ENCODE measurements around the gene PNLIPRP3.

PNLIPRP3 gene

GRCh38 chr10:116421815-116422214 is 5.8 kb upstream of the PNLIPRP3 start:
- no peaks in the 10 kb centered on the region for H3K4me1 ChIP-seq (ENCODE audit: insufficient read depth, low read length)
- H3K27me3 ChIP-seq (ENCODE audit: insufficient read depth, low read length): peaks cover 3% of the 10 kb centered on the region
- H3K36me3 ChIP-seq (ENCODE audit: insufficient read depth, low read length): no peaks in the 10 kb centered on the region
- H3K4me3 ChIP-seq (ENCODE audit: low read length): no peak overlapping the region
- H2AFZ ChIP-seq (ENCODE audit: low read depth, low read length): no peak overlapping the region
- no peaks in the 10 kb centered on the region for H3K9me3 ChIP-seq (ENCODE audit: low read length)

DNA sequence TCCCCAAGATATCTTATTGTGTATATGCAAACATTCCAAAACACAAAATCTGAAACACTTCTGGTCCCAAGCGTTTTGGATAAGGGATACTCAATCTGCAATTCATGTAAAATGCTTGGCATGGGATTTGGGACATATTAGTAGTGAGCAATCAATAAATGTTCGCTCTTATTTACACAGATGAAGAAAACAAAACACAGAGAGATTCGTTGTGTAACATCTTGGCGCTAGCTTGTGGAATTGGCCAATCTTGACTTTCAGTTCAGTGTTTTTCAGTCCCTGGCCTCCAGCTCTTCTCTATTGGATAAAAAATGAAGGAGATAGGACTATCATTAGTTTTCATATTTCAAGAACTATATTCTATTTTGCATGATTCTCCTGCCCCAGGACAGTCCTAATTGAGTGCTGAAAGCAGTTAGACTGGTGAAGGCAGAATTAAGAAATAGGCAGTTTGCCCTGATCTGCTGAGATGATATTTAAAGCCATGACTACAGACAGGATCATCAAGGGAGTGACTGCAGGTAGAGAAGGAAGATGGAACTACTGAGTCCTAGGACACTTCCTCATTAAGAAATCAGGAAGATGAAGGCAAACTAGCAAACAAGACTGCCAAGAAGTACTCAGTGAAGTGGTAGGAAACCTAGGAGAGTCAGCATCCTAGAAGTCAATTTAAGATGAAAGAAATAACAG is 1.8 kb downstream of the PNLIPRP3 start:
- no peaks in the 10 kb centered on the region for H3K36me3 ChIP-seq (ENCODE audit: insufficient read depth, low read length)
- no peaks in the 10 kb centered on the region for H3K9me3 ChIP-seq (ENCODE audit: low read length)
- no peaks in the 10 kb centered on the region for H3K4me1 ChIP-seq (ENCODE audit: insufficient read depth, low read length)
- no peak overlapping the region for H3K4me3 ChIP-seq (ENCODE audit: low read length)
- H3K27me3 ChIP-seq (ENCODE audit: insufficient read depth, low read length): no peaks in the 10 kb centered on the region
- no peak overlapping the region for H2AFZ ChIP-seq (ENCODE audit: low read depth, low read length)

DNA sequence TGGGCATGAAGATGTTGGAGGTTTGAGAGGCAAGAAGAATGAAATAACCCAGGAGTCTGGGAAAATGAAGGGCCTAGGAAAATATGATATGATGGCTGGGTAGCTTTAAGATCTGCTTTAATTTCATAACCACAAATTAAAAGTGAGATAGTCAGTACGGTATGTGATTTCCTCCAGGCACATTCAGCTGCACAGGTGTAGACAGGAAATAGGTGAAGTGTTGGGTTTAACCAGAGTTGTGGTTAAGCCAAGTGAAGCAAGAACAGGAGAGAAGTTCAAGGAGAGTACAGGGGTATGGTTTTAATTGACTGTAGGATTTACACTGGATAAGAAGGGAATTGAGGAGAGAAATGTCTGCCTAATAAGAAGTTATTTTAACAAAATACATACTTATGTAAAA is 2.6 kb downstream of the PNLIPRP3 start:
- Histone ChIP-seq H3K27me3 (ENCODE audit: insufficient read depth, low read length) (no peaks in the 10 kb centered on the region), H3K4me3 (ENCODE audit: low read length) (no peak overlapping the region), H3K9me3 (ENCODE audit: low read length) (no peaks in the 10 kb centered on the region), H3K36me3 (ENCODE audit: insufficient read depth, low read length) (no peaks in the 10 kb centered on the region), H3K4me1 (ENCODE audit: insufficient read depth, low read length) (no peaks in the 10 kb centered on the region), H2AFZ (ENCODE audit: low read depth, low read length) (no peak overlapping the region)

- H3K36me3 ChIP-seq (ENCODE audit: insufficient read depth, low read length): no peaks in the 10 kb centered on the region
- H2AFZ ChIP-seq (ENCODE audit: low read depth, low read length): no peak overlapping the region
- no peaks in the 10 kb centered on the region for H3K9me3 ChIP-seq (ENCODE audit: low read length)
- H3K4me3 ChIP-seq (ENCODE audit: low read length): no peak overlapping the region
- no peaks in the 10 kb centered on the region for H3K4me1 ChIP-seq (ENCODE audit: insufficient read depth, low read length)
- peaks cover 3% of the 10 kb centered on the region for H3K27me3 ChIP-seq (ENCODE audit: insufficient read depth, low read length)
Measured at GRCh38 chr10:116431598-116431997, 4.0 kb downstream of the PNLIPRP3 start.

- H2AFZ ChIP-seq (ENCODE audit: low read depth, low read length): no peak overlapping the region
- H3K4me3 ChIP-seq (ENCODE audit: low read length): no peak overlapping the region
- H3K4me1 ChIP-seq (ENCODE audit: insufficient read depth, low read length): no peaks in the 10 kb centered on the region
- H3K9me3 ChIP-seq (ENCODE audit: low read length): no peaks in the 10 kb centered on the region
- H3K27me3 ChIP-seq (ENCODE audit: insufficient read depth, low read length): peaks cover 7% of the 10 kb centered on the region
- no peaks in the 10 kb centered on the region for H3K36me3 ChIP-seq (ENCODE audit: insufficient read depth, low read length)
Measured at GRCh38 chr10:116437076-116437692, 9.5 kb downstream of the PNLIPRP3 start.

GRCh38 chr10:116440330-116441030 is 12.8 kb downstream of the PNLIPRP3 start:
- Histone ChIP-seq H3K27me3 (ENCODE audit: insufficient read depth, low read length) (peaks cover 7% of the 10 kb centered on the region), H3K9me3 (ENCODE audit: low read length) (no peaks in the 10 kb centered on the region), H3K4me3 (ENCODE audit: low read length) (no peak overlapping the region), H3K36me3 (ENCODE audit: insufficient read depth, low read length) (no peaks in the 10 kb centered on the region), H3K4me1 (ENCODE audit: insufficient read depth, low read length) (no peaks in the 10 kb centered on the region), H2AFZ (ENCODE audit: low read depth, low read length) (no peak overlapping the region)

DNA sequence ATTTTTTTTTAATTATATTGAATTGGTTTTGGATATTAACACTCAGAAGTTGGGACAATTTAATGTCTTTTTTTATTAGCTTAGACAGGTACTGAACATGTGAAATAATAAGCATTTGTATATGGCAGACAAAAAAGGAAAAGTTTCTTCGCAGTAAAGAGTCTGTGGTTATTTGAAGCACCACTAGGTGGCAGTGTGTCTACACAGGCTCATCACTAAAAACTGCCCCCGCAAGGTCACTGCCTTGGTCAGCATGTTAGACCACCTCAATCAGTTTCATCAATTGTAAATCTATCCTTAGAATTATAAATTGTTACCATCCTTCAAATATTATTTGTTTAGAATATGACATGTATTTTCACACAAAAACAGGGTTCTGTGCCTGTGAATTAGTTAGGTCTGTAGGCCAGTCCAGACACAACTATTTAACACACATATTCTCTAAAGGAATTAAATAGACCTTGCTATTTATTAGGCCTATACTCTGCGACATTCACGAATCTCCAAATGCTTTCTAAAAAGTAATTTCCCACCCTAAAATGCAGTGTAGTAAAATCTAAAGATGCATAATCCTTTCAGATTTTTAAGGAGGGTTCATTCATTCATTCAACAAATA is 17.0 kb downstream of the PNLIPRP3 start:
- Histone ChIP-seq H3K36me3 (ENCODE audit: insufficient read depth, low read length) (no peaks in the 10 kb centered on the region), H2AFZ (ENCODE audit: low read depth, low read length) (no peak overlapping the region), H3K4me3 (ENCODE audit: low read length) (no peak overlapping the region), H3K27me3 (ENCODE audit: insufficient read depth, low read length) (no peaks in the 10 kb centered on the region), H3K9me3 (ENCODE audit: low read length) (no peaks in the 10 kb centered on the region), H3K4me1 (ENCODE audit: insufficient read depth, low read length) (no peaks in the 10 kb centered on the region)

- H3K36me3 ChIP-seq (ENCODE audit: insufficient read depth, low read length): no peaks in the 10 kb centered on the region
- no peak overlapping the region for H2AFZ ChIP-seq (ENCODE audit: low read depth, low read length)
- H3K4me1 ChIP-seq (ENCODE audit: insufficient read depth, low read length): no peaks in the 10 kb centered on the region
- H3K27me3 ChIP-seq (ENCODE audit: insufficient read depth, low read length): no peaks in the 10 kb centered on the region
- H3K9me3 ChIP-seq (ENCODE audit: low read length): no peaks in the 10 kb centered on the region
- H3K4me3 ChIP-seq (ENCODE audit: low read length): no peak overlapping the region
Measured at GRCh38 chr10:116450861-116451260, 23.2 kb downstream of the PNLIPRP3 start.

DNA sequence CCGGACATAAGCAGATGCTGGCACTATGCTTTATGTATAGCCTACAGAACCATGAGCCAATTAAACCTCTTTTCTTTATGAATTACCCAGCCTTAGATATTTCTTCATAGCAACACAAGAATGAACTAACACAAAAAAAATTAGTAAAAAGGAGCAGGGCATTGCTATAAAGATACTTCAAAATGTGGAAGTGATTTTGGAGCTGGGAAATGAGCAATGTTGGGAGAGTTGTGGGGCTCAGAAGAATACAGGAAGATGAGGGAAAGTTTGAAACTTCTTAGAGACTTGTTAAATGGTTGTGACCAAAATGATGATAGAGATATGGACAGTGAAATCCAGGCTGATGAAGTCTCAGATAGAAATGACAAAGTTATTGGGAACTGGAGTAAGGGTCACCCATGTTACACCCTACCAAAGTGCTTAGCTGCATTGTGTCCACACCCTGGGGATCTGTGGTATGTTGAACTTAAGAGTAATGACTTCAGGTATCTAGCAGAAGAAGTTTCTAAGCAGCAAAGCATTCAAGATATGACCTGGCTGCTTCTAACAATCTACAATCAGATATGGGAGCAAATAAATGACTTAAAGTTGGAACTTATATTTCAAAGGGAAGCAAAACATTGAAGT is 24.2 kb downstream of the PNLIPRP3 start:
- peaks cover 1% of the 10 kb centered on the region for H3K4me1 ChIP-seq (ENCODE audit: insufficient read depth, low read length)
- H3K9me3 ChIP-seq (ENCODE audit: low read length): no peaks in the 10 kb centered on the region
- no peak overlapping the region for H3K4me3 ChIP-seq (ENCODE audit: low read length)
- H3K27me3 ChIP-seq (ENCODE audit: insufficient read depth, low read length): no peaks in the 10 kb centered on the region
- H3K36me3 ChIP-seq (ENCODE audit: insufficient read depth, low read length): no peaks in the 10 kb centered on the region
- H2AFZ ChIP-seq (ENCODE audit: low read depth, low read length): no peak overlapping the region

DNA sequence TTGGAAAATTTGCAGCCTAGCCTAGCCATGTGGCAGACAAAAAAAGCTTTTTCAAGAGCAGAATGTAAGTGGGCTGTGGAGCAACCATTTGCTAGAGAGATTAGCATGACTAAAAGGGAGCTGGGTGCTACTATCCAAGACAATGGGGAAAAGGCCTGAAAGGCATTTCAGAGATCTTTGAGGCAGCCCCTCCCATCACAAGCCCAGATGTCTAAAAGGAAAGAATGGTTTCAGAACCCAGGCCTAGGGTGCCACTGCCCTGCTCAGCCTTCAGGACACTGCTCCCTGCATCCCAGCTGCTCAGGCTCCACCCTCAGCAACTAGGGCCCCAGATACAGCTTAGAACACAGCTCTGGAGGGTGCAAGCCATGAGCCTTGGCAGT is 24.7 kb downstream of the PNLIPRP3 start:
- H3K36me3 ChIP-seq (ENCODE audit: insufficient read depth, low read length): no peaks in the 10 kb centered on the region
- H3K27me3 ChIP-seq (ENCODE audit: insufficient read depth, low read length): no peaks in the 10 kb centered on the region
- no peak overlapping the region for H3K4me3 ChIP-seq (ENCODE audit: low read length)
- no peak overlapping the region for H2AFZ ChIP-seq (ENCODE audit: low read depth, low read length)
- H3K9me3 ChIP-seq (ENCODE audit: low read length): no peaks in the 10 kb centered on the region
- peaks cover 6% of the 10 kb centered on the region for H3K4me1 ChIP-seq (ENCODE audit: insufficient read depth, low read length)

DNA sequence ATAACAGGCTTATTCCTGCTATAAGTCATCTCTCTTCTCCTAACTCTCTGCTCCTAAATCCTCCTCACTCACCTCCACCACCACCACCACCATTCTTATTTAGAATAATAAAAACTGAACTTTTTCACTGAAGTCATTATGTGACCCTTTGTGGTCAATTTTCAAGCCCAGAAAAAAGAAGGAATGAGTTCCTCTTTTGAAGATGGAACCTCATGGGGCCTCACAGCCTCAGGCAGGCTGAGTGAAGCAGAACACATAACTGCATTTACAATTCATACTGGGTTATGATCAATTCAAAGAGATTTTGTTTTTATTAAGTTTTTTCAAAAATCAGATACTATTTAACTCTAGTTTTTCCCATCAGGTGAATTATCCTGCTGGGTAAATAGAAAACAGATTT is 29.8 kb downstream of the PNLIPRP3 start:
- no peak overlapping the region for H2AFZ ChIP-seq (ENCODE audit: low read depth, low read length)
- H3K36me3 ChIP-seq (ENCODE audit: insufficient read depth, low read length): no peaks in the 10 kb centered on the region
- H3K27me3 ChIP-seq (ENCODE audit: insufficient read depth, low read length): no peaks in the 10 kb centered on the region
- H3K4me1 ChIP-seq (ENCODE audit: insufficient read depth, low read length): peaks cover 27% of the 10 kb centered on the region
- H3K9me3 ChIP-seq (ENCODE audit: low read length): no peaks in the 10 kb centered on the region
- no peak overlapping the region for H3K4me3 ChIP-seq (ENCODE audit: low read length)

DNA sequence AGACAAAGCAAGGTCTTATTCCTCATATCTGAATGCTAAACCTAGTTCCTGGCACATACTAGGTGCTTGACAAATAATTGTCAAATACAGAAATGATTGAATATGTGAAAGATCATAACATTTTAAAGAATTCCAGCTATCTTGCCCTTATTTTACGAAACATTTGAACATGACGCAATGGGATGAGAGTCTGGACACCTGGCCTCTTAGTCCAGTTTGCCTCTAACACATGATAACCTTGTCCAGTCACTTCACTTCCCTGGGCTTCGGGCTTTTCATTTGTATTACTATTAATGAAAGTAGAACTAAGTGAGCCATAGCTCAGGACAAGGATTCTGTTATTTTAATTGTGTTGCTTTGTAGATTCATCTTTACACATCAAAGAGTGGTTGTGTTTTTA is 32.6 kb downstream of the PNLIPRP3 start:
- H3K4me1 ChIP-seq (ENCODE audit: insufficient read depth, low read length): peaks cover 27% of the 10 kb centered on the region
- H2AFZ ChIP-seq (ENCODE audit: low read depth, low read length): no peak overlapping the region
- H3K9me3 ChIP-seq (ENCODE audit: low read length): no peaks in the 10 kb centered on the region
- H3K36me3 ChIP-seq (ENCODE audit: insufficient read depth, low read length): no peaks in the 10 kb centered on the region
- no peaks in the 10 kb centered on the region for H3K27me3 ChIP-seq (ENCODE audit: insufficient read depth, low read length)
- H3K4me3 ChIP-seq (ENCODE audit: low read length): no peak overlapping the region

DNA sequence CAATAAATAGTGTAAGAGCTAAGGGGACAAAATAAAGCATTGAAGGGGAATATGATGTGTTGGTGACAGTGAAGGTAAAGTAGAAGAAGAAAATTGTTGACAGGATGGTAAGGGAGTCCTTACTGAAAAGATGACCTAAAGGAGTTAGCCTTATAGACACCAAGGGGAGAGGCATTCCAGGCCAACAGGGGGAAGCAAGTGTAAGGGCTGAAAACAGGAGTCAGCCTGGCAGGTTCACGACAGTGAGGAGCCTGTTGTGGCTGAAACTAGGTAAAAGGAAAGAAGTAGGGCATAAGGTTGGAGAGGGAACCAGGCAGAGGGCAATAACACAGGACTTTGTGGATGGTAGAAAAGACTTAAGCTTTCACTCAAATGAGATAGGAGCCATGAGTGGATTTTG is 34.0 kb downstream of the PNLIPRP3 start:
- Histone ChIP-seq H3K27me3 (ENCODE audit: insufficient read depth, low read length) (no peaks in the 10 kb centered on the region), H2AFZ (ENCODE audit: low read depth, low read length) (no peak overlapping the region)

More for the DNA sequence above, 34.0 kb downstream of the PNLIPRP3 start:
- H3K4me1 ChIP-seq (ENCODE audit: insufficient read depth, low read length): peaks cover 27% of the 10 kb centered on the region
- H3K9me3 ChIP-seq (ENCODE audit: low read length): no peaks in the 10 kb centered on the region
- no peaks in the 10 kb centered on the region for H3K36me3 ChIP-seq (ENCODE audit: insufficient read depth, low read length)
- H3K4me3 ChIP-seq (ENCODE audit: low read length): no peak overlapping the region

Measured in neuron (in vitro differentiated cells).